Measurements from ENCODE around the gene ADAM12. TPM values are rescaled to one million over a fixed set of nuclear protein-coding genes. Genes with fewer than 3 reads are reported as not detected.

ADAM12 gene
- total and polyA plus RNA-seq, 7 donors: under 0.01 to 0.82 (median 0.46) TPM; not detected in 1

DNA sequence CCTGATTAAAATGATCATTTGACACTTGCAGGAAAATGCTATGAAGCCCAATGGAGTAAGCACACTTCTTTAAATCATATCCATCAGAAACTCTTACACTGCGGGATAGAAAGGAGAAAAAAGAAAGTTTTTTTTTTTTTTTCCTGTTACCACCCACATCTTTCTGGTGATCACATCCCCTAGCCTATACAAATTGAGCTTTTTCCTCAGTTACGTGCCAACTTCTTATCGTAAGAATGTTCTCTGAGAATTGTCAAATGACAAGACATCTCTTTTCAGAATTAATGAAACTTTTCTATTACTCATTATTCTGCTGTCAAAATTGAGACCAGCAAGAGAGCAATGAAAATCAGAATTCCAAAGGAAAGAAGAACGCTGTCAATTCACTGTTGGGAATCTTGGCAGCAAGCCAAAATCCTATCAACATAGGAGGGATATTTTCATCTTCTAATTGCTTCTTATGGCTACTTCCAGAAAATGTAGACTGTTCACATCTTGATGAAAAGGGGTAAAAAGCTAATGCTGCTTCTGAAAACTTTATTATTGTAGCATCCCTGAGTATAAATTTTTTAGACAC lies 179.5 kb downstream of the ADAM12 start:
- intact Hi-C loops (cut with DNase I): no loop called here
- WGBS, 2 donors: 69 to 74% methylated on average over 4 of the region's 4 CpGs
- no peaks in the 10 kb centered on the region for H3K4me1 ChIP-seq
- no peak for TF ChIP-seq EP300 (IDR thresholded peaks at IDR 0.05)
- no peak for TF ChIP-seq POLR2A (IDR thresholded peaks at IDR 0.05)
- TF ChIP-seq, protein P1, sequence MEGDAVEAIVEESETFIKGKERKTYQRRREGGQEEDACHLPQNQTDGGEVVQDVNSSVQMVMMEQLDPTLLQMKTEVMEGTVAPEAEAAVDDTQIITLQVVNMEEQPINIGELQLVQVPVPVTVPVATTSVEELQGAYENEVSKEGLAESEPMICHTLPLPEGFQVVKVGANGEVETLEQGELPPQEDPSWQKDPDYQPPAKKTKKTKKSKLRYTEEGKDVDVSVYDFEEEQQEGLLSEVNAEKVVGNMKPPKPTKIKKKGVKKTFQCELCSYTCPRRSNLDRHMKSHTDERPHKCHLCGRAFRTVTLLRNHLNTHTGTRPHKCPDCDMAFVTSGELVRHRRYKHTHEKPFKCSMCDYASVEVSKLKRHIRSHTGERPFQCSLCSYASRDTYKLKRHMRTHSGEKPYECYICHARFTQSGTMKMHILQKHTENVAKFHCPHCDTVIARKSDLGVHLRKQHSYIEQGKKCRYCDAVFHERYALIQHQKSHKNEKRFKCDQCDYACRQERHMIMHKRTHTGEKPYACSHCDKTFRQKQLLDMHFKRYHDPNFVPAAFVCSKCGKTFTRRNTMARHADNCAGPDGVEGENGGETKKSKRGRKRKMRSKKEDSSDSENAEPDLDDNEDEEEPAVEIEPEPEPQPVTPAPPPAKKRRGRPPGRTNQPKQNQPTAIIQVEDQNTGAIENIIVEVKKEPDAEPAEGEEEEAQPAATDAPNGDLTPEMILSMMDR (IDR thresholded peaks at IDR 0.05): no peak
- TF ChIP-seq POLR2AphosphoS5 (IDR thresholded peaks at IDR 0.05): no peak
- H3K36me3 ChIP-seq: no peaks in the 10 kb centered on the region
- H3K4me3 ChIP-seq: no peak overlapping the region
- no peak overlapping the region for H3K27ac ChIP-seq
- no peaks in the 10 kb centered on the region for H3K9me3 ChIP-seq
- H3K27me3 ChIP-seq: no peaks in the 10 kb centered on the region
- DNase-seq: no peak

DNA sequence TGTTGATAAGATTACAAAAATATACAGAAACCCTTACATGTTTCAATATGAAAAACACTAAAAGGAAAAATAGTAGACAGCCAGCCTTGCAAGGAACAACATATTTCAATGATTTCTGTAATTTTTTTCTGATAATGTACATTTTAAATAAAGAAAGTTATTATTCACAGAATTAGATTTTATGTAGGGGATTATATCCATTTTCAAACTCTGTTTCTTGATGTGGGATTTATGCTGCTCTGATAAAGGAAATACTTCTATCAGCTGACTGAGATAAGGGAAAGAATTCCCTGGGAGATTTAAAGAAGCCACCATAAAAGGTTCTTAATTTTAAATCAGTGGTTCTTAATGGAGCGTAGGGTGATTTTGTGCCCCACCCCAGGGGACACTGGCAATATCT lies 180.4 kb downstream of the ADAM12 start:
- no peaks in the 10 kb centered on the region for H3K9me3 ChIP-seq
- no peak overlapping the region for H3K27ac ChIP-seq
- H3K36me3 ChIP-seq: no peaks in the 10 kb centered on the region
- no peak for TF ChIP-seq EP300 (IDR thresholded peaks at IDR 0.05)
- TF ChIP-seq POLR2AphosphoS5 (IDR thresholded peaks at IDR 0.05): no peak
- TF ChIP-seq POLR2A (IDR thresholded peaks at IDR 0.05): no peak
- TF ChIP-seq, protein P1 (IDR thresholded peaks at IDR 0.05): no peak
- H3K4me1 ChIP-seq: no peaks in the 10 kb centered on the region
- 78 to 92% methylated on average over 1 of the region's 1 CpG for WGBS, 2 donors
- H3K27me3 ChIP-seq: no peaks in the 10 kb centered on the region
- intact Hi-C loops (cut with DNase I): no loop called here
- no peak for DNase-seq
- H3K4me3 ChIP-seq: no peak overlapping the region

DNA sequence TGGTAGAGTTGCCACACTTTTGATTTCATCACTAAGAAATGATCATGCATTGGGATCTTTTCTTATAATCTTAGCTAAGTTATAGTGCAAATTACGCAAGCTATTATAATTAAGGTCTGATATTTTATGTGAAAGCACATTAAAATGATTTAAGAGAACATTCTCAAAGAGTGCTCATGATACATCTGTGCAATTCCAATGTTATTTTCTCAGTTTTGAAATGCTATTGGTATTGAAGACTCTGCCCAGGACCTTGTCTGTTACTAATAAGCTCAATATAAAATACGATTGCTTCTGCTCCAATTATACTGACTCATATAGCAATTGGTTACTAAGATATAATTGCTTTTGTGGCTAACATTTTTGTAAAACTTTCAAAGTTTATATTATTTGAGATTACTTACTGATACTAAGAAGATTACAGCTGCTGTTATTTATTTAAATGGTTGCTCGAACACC lies 180.9 kb downstream of the ADAM12 start:
- DNase-seq: no peak
- H3K9me3 ChIP-seq: no peaks in the 10 kb centered on the region
- 73 to 77% methylated on average over 3 of the region's 3 CpGs for WGBS, 2 donors
- TF ChIP-seq, protein P1 (IDR thresholded peaks at IDR 0.05): no peak
- TF ChIP-seq POLR2AphosphoS5 (IDR thresholded peaks at IDR 0.05) (no peak), EP300 (IDR thresholded peaks at IDR 0.05) (no peak), POLR2A (IDR thresholded peaks at IDR 0.05) (no peak)
- H3K27me3 ChIP-seq: no peaks in the 10 kb centered on the region
- H3K36me3 ChIP-seq: no peaks in the 10 kb centered on the region
- no peak overlapping the region for H3K27ac ChIP-seq
- no peaks in the 10 kb centered on the region for H3K4me1 ChIP-seq
- intact Hi-C loops (cut with DNase I): no loop called here
- no peak overlapping the region for H3K4me3 ChIP-seq

DNA sequence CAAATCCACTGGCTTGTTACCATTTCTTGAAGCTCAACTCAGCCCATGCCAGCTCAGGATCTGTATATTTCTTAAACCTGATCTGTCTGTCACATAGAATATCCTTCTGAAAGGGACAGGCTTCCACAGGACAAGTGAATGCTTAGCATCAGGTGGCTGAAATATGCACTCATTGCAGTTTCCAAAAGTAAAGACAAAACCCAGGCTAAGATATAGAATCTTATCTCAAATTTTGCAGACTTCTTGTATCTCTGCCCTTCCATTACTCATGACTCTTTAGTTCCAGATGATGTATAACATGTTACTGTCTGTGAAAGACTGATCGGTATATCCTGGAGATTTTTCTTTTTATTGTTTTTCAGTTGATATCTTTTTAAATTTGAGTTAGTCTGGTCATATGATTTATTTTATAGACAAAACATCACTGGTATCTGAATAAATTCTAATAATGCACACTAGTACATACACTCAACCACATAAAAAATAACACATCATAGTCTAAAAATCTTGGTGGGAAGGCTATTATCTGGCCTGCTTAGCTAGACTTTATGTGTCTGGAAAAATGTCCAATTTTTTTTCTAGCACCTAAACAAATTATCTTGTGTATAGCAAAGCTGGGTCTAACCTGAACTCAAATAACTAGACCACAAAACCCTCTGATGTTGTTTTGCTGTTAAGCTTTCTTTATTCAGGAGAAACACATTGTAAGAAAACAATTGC lies 182.6 kb downstream of the ADAM12 start:
- Histone ChIP-seq H3K27me3 (no peaks in the 10 kb centered on the region), H3K4me1 (no peaks in the 10 kb centered on the region), H3K4me3 (no peak overlapping the region), H3K27ac (no peak overlapping the region), H3K9me3 (no peaks in the 10 kb centered on the region), H3K36me3 (no peaks in the 10 kb centered on the region)
- 97 to 98% methylated on average over 1 of the region's 1 CpG for WGBS, 2 donors
- intact Hi-C loops (cut with DNase I): no loop called here
- TF ChIP-seq EP300 (IDR thresholded peaks at IDR 0.05) (no peak), POLR2AphosphoS5 (IDR thresholded peaks at IDR 0.05) (no peak), POLR2A (IDR thresholded peaks at IDR 0.05) (no peak)
- TF ChIP-seq, protein P1 (IDR thresholded peaks at IDR 0.05): no peak
- DNase-seq: no peak

All from sigmoid colon (tissue), 7 donors.